Fibroblast of lung (primary cell): ENCODE results near the gene CCL5. TPM values are rescaled to one million over a fixed set of nuclear protein-coding genes. Genes with fewer than 3 reads are reported as not detected.

Experiments used
- DNase-seq, 2 donors: peaks; one replicate each; pipeline versions ENCODE4 v3.0.0 to v3.0.0-alpha.2; 2010; ENCODE audit warnings: low read depth in 2 of 2
- H2AFZ ChIP-seq: 2 replicates; pipeline ENCODE4 v1.5.1; 2012; ENCODE audit warnings: low read length, control low read depth, inconsistent platforms
- H3K27ac ChIP-seq: 2 replicates; pipeline ENCODE4 v1.5.1; 2011; ENCODE audit warnings: low read length, control low read depth; ENCODE audit not compliant: insufficient read depth
- H3K27me3 ChIP-seq: 2 replicates; pipeline ENCODE4 v1.5.1; 2011; ENCODE audit warnings: mild to moderate bottlenecking, low read length; ENCODE audit not compliant: control insufficient read depth, insufficient read depth
- H3K36me3 ChIP-seq: 2 replicates; pipeline ENCODE4 v1.5.1; 2011; ENCODE audit warnings: low read length; ENCODE audit not compliant: control insufficient read depth, insufficient read depth
- H3K4me1 ChIP-seq: 2 replicates; pipeline ENCODE4 v1.5.1; 2011; ENCODE audit warnings: low read length; ENCODE audit not compliant: control insufficient read depth, insufficient read depth; ENCODE audit errors: extremely low read depth
- H3K4me2 ChIP-seq: 2 replicates; pipeline ENCODE4 v1.5.1; 2011; ENCODE audit warnings: low read length, control low read depth; ENCODE audit not compliant: insufficient read depth; ENCODE audit errors: extremely low read depth
- H3K4me3 ChIP-seq, 4 experiments: fragments of 200-600 bp in 1 of 4; sonication (generic) in 1 of 4; replicated peaks in 1 of 4; 2 replicates each; pipeline ENCODE4 v1.5.1; 2011 to 2016; ENCODE audit warnings: low read length in 4 of 4, low read depth in 3 of 4, mild to moderate bottlenecking in 3 of 4, control low read depth in 2 of 4, inconsistent platforms in 1 of 4, mixed read lengths in 1 of 4; ENCODE audit not compliant: insufficient read depth in 1 of 4; ENCODE audit errors: control extremely low read depth in 1 of 4
- H3K79me2 ChIP-seq: 2 replicates; pipeline ENCODE4 v1.5.1; 2012; ENCODE audit warnings: mild to moderate bottlenecking, low read length, inconsistent platforms; ENCODE audit not compliant: control insufficient read depth, insufficient read depth
- H3K9ac ChIP-seq: 2 replicates; pipeline ENCODE4 v1.5.1; 2011; ENCODE audit warnings: mild to moderate bottlenecking, low read length, control low read depth; ENCODE audit not compliant: insufficient read depth
- H3K9me3 ChIP-seq: 2 replicates; pipeline ENCODE4 v1.5.1; 2012; ENCODE audit warnings: low read depth, low read length; ENCODE audit not compliant: control insufficient read depth, insufficient read depth
- H4K20me1 ChIP-seq: 2 replicates; pipeline ENCODE4 v1.5.1; 2011; ENCODE audit warnings: low read length; ENCODE audit not compliant: control insufficient read depth, insufficient read depth; ENCODE audit errors: extremely low read depth
- CTCF ChIP-seq, 2 donors: IDR thresholded peaks in 1 of 2; conservative IDR thresholded peaks in 1 of 2; 1 replicate in 1 of 2; 2 replicates in 1 of 2; pipeline ENCODE4 v1.5.1; 2011 to 2012; ENCODE audit warnings: low read length in 2 of 2, control low read depth in 1 of 2, inconsistent platforms in 1 of 2, low read depth in 1 of 2, mild to moderate bottlenecking in 1 of 2
- EZH2 ChIP-seq: IDR thresholded peaks from 2 replicates; pipeline ENCODE4 v1.5.1; 2012; ENCODE audit warnings: low read length, control low read depth, mild to moderate bottlenecking; ENCODE audit errors: missing control alignments
- polyA plus RNA-seq, 2 donors: library from polyadenylated mRNA; depleted of rRNA in 1 of 2; stranded (reverse) in 1 of 2; unstranded in 1 of 2; fragments of >200 nt; gene quantifications; 2 replicates each; pipeline ENCODE4 v1.2.1, GENCODE V29; 2011 to 2012; ENCODE audit warnings: missing spikeins in 1 of 2
- total RNA-seq: library from RNA; depleted of rRNA; stranded (reverse); fragments of >200 nt; gene quantifications from 2 replicates; pipeline ENCODE4 v1.2.1, GENCODE V29; 2014

Gene CCL5
- total and polyA plus RNA-seq, 2 donors (not counting 1 experiment from before 2014, with no cell fraction given) = 0.07 TPM; not detected in 1

GRCh38 chr17:35912942-35913341 lies 32.8 kb upstream of the CCL5 start:
- no peak for DNase-seq
- Histone ChIP-seq H3K9ac (no peak overlapping the region), H4K20me1 (no peaks in the 10 kb centered on the region), H3K4me2 (no peak overlapping the region), H3K36me3 (no peaks in the 10 kb centered on the region), H3K4me1 (no peaks in the 10 kb centered on the region), H3K27ac (no peak overlapping the region), H3K27me3 (no peaks in the 10 kb centered on the region), H3K9me3 (no peaks in the 10 kb centered on the region), H2AFZ (no peak overlapping the region), H3K79me2 (no peaks in the 10 kb centered on the region), H3K4me3 (no peak overlapping the region)
- TF ChIP-seq EZH2 = no peak
- no peak for TF ChIP-seq CTCF (conservative IDR thresholded peaks at IDR 0.05 in 1 of 2, IDR thresholded peaks at IDR 0.05 in 1 of 2; ENCODE audit: low read depth in 1 of 2, low read length in 2 of 2)

GRCh38 chr17:35912339-35912912 lies 32.3 kb upstream of the CCL5 start:
- DNase-seq = no peak
- H3K9me3 ChIP-seq = no peaks in the 10 kb centered on the region
- H3K27ac ChIP-seq = no peak overlapping the region
- no peak overlapping the region for H3K9ac ChIP-seq
- no peak for TF ChIP-seq CTCF (conservative IDR thresholded peaks at IDR 0.05 in 1 of 2, IDR thresholded peaks at IDR 0.05 in 1 of 2; ENCODE audit: low read depth in 1 of 2, low read length in 2 of 2)
- no peak for TF ChIP-seq EZH2
- H3K36me3 ChIP-seq = no peaks in the 10 kb centered on the region
- H3K4me2 ChIP-seq = no peak overlapping the region
- H3K27me3 ChIP-seq = no peaks in the 10 kb centered on the region
- no peak overlapping the region for H2AFZ ChIP-seq
- H3K4me3 ChIP-seq = no peak overlapping the region
- no peaks in the 10 kb centered on the region for H4K20me1 ChIP-seq
- no peaks in the 10 kb centered on the region for H3K4me1 ChIP-seq
- H3K79me2 ChIP-seq = no peaks in the 10 kb centered on the region

- H4K20me1 ChIP-seq = no peaks in the 10 kb centered on the region
- no peak for DNase-seq
- no peak overlapping the region for H3K4me2 ChIP-seq
- H3K27me3 ChIP-seq = no peaks in the 10 kb centered on the region
- no peaks in the 10 kb centered on the region for H3K4me1 ChIP-seq
- H3K4me3 ChIP-seq = no peak overlapping the region
- no peak overlapping the region for H2AFZ ChIP-seq
- no peak overlapping the region for H3K9ac ChIP-seq
- TF ChIP-seq EZH2 (no peak), CTCF (conservative IDR thresholded peaks at IDR 0.05 in 1 of 2, IDR thresholded peaks at IDR 0.05 in 1 of 2; ENCODE audit: low read depth in 1 of 2, low read length in 2 of 2) (no peak)
- H3K27ac ChIP-seq = no peak overlapping the region
- H3K9me3 ChIP-seq = no peaks in the 10 kb centered on the region
- H3K79me2 ChIP-seq = no peaks in the 10 kb centered on the region
- no peaks in the 10 kb centered on the region for H3K36me3 ChIP-seq
Observed at GRCh38 chr17:35909408-35909807, 29.2 kb upstream of the CCL5 start.
